ENCODE results near the gene P2RY2.
"Not testable (repeated sequence)": the region's sequence is repeated elsewhere in the genome, so short reads cannot be mapped to it uniquely, and the experiment has no call there.

Gene P2RY2

GRCh38 chr11:73270855-73271477 lies 52.9 kb downstream of the P2RY2 start:
- no peak for TF ChIP-seq CTCF (IDR thresholded peaks at IDR 0.05; ENCODE audit: insufficient read depth, low read length)
- no peak for TF ChIP-seq REST (IDR thresholded peaks at IDR 0.05; ENCODE audit: insufficient replicate concordance, low read depth)
- TF ChIP-seq SPI1 (IDR thresholded peaks at IDR 0.05; ENCODE audit: borderline replicate concordance, low read depth), result no peak
- no peak for TF ChIP-seq GABPA (IDR thresholded peaks at IDR 0.05; ENCODE audit: low read depth)
- no peak for TF ChIP-seq POLR2AphosphoS5 (IDR thresholded peaks at IDR 0.05; ENCODE audit: low read depth)
- H3K27me3 ChIP-seq (ENCODE audit: insufficient read depth, poor library complexity, severe bottlenecking), result no peaks in the 10 kb centered on the region
- no peak overlapping the region for H3K4me3 ChIP-seq (replicated peaks; ENCODE audit: insufficient read depth, low read length)
- H3K27ac ChIP-seq (replicated peaks), result no peak overlapping the region
- no peak for DNase-seq (ENCODE audit: low read depth in 1 of 2, low spot score in 1 of 2)

- peak overlapping the region; percentile 3; the same call in 1 of the 2 replicates for H3K27ac ChIP-seq (replicated peaks)
- not testable (repeated sequence) for DNase-seq (ENCODE audit: low read depth in 1 of 2, low spot score in 1 of 2); H3K4me3 ChIP-seq (replicated peaks; ENCODE audit: insufficient read depth, low read length); H3K27me3 ChIP-seq (ENCODE audit: insufficient read depth, poor library complexity, severe bottlenecking)
Observed at GRCh38 chr11:73271478-73271865, 53.4 kb downstream of the P2RY2 start.

GRCh38 chr11:73271936-73272679 lies 54.0 kb downstream of the P2RY2 start, which contains the start of gene P2RY6:
Gene P2RY6, plus strand, starts transcription at chr11:73272338. Its CDS starts 24,181 bp downstream, at chr11:73296519.
- Histone ChIP-seq H3K27ac (replicated peaks) (peak within 1 kb of the TSS; percentile 63), H3K27me3 (ENCODE audit: insufficient read depth, poor library complexity, severe bottlenecking) (no peaks in the 10 kb centered on the region), H3K4me3 (replicated peaks; ENCODE audit: insufficient read depth, low read length) (peak within 1 kb of the TSS; percentile 59)
- peak; percentile 96 for DNase-seq (ENCODE audit: low read depth in 1 of 2, low spot score in 1 of 2)
- TF ChIP-seq REST (IDR thresholded peaks at IDR 0.05; ENCODE audit: insufficient replicate concordance, low read depth) (no peak), POLR2AphosphoS5 (IDR thresholded peaks at IDR 0.05; ENCODE audit: low read depth) (peak; percentile 54), SPI1 (IDR thresholded peaks at IDR 0.05; ENCODE audit: borderline replicate concordance, low read depth) (peak; percentile 84; the same call in 1 of the 2 replicates), CTCF (IDR thresholded peaks at IDR 0.05; ENCODE audit: insufficient read depth, low read length) (no peak), GABPA (IDR thresholded peaks at IDR 0.05; ENCODE audit: low read depth) (no peak)

GRCh38 chr11:73272680-73273038 lies 54.6 kb downstream of the P2RY2 start:
- H3K27ac ChIP-seq (replicated peaks), result peak overlapping the region; percentile 63
- no peak for DNase-seq (ENCODE audit: low read depth in 1 of 2, low spot score in 1 of 2)
- H3K27me3 ChIP-seq (ENCODE audit: insufficient read depth, poor library complexity, severe bottlenecking), result no peaks in the 10 kb centered on the region
- H3K4me3 ChIP-seq (replicated peaks; ENCODE audit: insufficient read depth, low read length), result peak overlapping the region; percentile 59
- TF ChIP-seq POLR2AphosphoS5 (IDR thresholded peaks at IDR 0.05; ENCODE audit: low read depth) (no peak), REST (IDR thresholded peaks at IDR 0.05; ENCODE audit: insufficient replicate concordance, low read depth) (no peak), GABPA (IDR thresholded peaks at IDR 0.05; ENCODE audit: low read depth) (no peak), CTCF (IDR thresholded peaks at IDR 0.05; ENCODE audit: insufficient read depth, low read length) (no peak), SPI1 (IDR thresholded peaks at IDR 0.05; ENCODE audit: borderline replicate concordance, low read depth) (no peak)
